GM18870 (cell line): ENCODE results near the gene FBP1.
"Not testable (repeated sequence)": the region's sequence is repeated elsewhere in the genome, so short reads cannot be mapped to it uniquely, and the experiment has no call there.

Experiments
- ATAC-seq: cut with Tn5 transposase; IDR thresholded peaks from one replicate; pipeline ENCODE4 v1.9.1; 2021; ENCODE audit warnings: moderate library complexity; ENCODE audit not compliant: unreplicated experiment

The FBP1 gene

GRCh38 chr9:94623253-94623652 is 16.1 kb downstream of the FBP1 start:
- no peak for ATAC-seq

DNA sequence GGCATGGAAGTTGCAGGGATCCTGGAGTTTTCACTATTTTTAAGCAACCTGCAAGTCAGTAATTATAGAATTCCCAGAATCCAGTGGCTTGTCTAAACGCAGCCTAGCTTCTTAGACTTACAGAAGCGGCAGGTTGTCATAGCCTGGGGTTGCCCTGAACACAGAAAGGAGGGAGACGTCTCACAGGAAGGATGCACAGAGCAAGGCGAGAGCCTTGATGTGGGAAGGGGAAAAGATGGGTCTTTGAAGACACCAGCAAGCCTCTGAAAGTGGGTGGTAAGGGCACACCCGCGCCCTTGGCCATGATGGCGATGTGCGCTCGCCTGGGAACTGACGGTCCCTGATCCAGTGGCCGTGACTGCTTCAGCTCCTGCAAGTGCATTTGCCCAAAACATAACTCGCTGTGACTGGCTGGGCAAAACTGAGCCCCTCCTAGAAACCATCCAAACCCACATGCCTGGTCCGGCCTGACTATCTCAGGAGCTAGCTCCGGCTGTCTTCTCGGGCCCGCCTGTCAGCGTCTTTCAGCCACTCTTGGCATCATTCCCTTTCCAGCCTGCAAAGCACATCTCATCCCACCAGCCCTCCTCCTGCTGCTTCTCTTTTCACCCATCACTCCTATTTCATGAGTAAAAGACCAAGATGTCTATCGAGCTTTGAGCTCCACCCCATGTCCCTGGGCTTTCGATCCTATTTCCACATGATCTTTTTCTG is 17.1 kb downstream of the FBP1 start:
- ATAC-seq = no peak

- ATAC-seq = no peak
These were observed 20.3 kb downstream of the FBP1 start for GRCh38 chr9:94619026-94619425.

GRCh38 chr9:94613003-94613402 is 26.3 kb downstream of the FBP1 start:
- ATAC-seq = no peak

DNA sequence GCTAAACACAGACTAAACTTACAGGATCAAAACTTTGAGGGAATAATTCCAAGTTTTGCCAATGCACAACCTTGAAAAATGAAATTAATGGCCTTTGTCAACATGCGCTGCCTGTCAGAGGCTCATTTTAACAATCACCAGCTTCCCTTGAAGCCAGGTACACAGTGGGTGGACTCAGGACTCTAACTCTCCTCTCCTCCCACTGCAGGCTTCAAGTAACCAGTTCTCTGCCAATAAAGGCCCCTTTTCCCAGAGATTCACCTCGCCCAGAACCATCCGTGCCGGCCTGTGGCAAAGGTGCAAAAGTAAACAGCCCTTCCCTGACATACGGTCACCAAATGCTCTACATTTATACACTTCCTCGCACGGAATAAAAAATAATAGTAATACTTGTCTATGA is 27.2 kb downstream of the FBP1 start:
- ATAC-seq = no peak

DNA sequence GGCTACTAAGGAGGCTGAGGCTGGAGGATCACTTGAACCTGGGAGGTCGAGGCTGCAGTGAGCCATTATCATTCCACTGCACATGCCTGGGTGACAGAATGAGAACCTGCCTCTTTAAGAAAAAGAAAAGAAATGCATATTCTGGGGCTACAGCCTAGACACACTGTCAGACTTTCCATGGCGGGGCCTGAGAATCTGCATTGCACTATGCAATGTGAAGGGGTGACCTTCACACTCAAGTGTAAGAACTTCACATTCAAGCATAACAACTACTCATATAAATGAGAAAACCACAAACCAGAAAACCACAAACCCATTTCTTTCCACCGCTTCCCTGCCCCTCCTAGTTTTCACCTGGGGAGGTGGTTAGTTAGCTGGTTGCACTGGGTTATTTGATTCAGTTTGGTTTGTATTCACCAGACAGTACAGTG is 27.7 kb downstream of the FBP1 start:
- ATAC-seq = no peak

DNA sequence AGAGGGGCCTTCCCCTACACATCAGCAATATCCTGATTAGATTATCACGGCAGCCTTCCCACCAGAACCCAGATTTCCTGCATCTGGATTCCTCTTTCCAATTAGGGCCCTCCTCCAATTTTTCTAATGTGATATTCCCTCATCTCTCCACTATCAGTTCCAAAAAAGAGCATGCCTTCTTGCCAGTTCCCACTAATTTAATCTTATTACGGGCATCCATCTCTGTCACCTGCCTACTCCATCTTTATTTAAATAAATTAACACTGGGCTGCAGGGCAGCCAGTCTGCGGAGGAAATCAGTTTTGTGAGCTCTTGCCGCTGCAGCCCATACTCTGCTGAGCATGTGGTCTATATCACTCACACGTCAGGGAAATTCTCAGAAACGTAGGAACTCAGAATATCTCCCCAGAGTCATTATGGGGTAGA is 29.1 kb downstream of the FBP1 start:
- ATAC-seq = no peak

- no peak for ATAC-seq
These were observed 32.0 kb downstream of the FBP1 start for GRCh38 chr9:94607423-94607691.

DNA sequence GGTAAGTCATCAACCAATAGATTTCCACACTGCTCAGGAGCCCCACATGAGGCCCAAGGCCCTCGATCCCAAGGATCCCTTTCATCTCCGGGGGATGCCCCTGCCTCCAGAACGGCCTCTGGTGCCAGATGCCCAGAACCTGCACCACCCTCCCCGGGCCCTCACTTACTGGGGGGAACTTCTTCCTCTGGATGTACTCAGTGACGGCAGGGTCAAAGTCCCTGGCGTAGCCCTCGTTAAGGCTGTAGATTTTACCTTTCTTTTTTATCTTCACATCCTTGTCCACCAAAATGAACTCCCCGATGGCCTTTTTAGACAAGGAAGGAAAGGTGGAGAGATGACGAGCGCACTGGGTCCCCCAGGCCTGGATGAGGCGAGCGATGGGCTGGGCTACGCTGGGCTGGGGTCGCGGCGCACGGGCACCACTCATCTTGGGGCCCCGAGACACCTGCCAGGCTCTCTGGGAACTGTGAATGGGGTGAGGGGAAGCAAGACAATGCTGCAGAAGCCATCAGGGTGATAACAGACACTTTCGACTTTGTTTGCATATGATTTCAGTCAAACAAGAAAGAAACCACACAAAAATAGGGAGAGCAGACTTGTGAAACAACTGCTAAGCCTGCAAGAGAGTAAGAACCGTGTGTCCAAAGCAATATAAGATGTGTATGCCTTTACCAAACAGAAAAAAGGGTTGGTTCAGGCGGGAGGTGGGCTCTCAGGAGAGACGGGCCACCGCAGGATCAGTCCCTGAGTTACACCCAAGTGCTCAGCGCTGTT is 32.5 kb downstream of the FBP1 start:
- ATAC-seq = no peak

DNA sequence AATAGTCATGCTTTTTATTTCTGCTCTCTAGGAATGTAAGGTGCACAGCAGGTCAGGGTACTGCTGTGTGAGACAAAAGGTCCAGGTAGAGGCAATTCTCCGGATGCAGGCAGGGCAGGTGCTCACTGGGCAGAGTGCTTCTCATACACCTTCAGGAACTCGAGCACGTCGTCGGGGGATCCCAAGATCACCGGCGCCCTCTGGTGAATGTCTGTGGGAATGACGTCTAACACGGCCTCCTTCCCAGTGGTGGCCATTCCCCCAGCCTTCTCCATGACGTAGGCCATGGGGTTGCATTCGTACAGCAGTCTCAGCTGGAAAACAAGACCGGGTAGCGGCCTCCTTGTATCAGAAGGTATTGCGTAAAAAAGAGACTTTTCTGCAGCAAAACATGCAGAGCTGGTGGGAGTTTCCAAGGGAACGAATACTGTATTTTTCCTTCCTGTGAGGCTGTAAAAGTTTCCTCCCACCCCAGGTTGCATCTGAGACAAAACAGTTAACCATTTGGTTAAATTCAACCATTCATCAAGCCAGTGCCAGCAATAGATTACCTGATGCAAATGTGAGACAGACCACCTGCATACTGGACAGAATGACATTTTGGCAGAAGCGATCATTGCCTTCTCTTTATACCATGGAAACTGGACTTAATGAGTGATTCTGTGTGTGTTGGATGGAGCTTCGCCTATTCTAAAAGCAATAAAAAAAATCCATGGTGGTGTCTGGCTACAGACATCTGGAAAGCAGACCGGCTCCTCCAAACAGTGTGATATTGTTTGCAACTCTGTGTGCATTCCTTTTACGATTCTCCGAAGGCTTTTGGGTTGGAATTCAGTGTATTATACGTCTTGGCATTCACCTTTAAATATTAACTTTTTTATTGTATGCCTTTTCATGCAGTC is 35.8 kb downstream of the FBP1 start:
- no peak for ATAC-seq

- no peak for ATAC-seq
These were observed 36.7 kb downstream of the FBP1 start for GRCh38 chr9:94602666-94603065.

DNA sequence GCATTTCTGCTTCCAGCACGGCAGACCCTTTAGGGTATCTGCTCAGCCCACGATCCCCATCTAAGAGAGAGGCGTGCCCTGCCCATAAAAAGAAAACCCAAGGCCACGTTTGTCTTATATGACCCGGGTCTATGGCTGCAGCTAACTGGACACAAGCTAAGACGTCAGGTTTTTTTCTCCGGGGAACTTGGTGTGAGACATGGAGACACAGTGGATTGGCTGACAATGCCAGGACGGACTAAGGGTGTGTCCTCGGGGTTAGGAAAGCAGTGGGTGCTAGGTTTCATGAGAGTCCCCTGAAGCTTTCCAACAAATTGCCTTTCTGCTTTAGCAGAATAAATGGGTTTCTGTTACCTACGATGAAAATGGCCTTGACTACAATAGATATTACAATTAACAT is 38.6 kb downstream of the FBP1 start:
- no peak for ATAC-seq

DNA sequence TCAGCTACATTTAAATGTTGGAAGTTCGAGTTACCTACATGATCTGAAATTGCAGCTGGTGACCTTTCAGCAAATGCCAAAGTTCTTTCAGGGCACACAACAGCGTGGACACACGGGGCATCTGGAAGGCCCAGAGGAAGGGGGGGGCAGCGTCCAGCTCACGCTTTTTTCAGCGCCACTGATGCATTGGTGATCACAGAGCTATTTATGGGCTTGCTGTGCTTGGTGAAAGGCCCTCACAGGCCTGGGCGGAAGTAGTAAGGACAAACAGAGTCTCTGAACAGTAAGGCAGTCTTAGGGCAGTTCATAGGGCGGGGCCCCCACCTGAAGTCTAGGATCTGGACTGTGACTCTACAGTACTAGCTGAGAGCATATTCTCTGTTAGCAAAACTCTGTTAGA is 39.1 kb downstream of the FBP1 start:
- ATAC-seq = no peak

GRCh38 chr9:94599102-94599501 is 40.2 kb downstream of the FBP1 start:
- no peak for ATAC-seq

DNA sequence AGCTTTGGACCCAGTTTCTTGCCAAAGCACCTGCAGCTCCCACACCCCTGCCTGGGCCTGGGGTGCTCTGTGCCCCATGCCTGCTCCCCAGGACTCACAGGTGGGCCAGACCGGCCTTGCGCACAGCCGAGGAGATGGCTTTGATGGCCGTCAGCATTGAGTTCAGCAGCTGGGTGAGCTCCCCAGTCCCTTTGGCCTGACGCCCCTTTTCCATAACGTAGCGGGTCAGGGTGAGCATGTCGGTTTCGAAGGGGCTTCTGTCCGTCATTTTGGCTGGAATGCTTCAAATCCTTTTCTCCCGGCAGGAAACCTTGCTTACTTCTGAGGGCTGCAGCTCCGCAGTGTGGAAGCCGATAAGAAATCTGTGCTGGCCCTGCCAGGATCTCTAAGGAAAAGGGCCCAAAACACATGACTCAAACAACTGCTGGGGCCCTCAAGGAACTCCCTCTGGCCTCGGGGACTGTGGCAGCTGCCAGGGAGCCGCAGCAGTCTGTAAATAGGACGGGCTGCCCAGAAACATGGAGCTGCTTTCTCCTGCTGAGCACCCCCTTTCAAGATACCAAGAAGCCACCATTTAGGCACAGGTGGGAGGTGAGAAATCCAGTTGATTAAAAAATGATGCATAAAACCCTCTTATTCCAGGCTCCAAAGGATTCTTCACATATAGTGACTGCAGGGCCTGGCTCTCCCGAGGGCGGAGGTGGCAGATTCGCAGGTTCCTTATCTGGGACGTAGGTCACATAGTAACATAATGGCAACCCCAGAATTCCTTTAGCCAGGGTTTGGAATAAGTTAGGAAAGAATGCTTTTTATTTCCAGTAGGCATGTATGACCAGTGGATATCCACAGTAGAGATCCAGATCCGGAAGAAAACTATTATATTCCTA is 45.6 kb downstream of the FBP1 start, which contains the start of gene FBP2:
FBP2 (minus strand) TSS at position 366 of the 887 bp plus-strand sequence; CDS start at position 268, 98 bp downstream.
- ATAC-seq = no peak

- ATAC-seq = not testable (repeated sequence)
These were observed 46.6 kb downstream of the FBP1 start for GRCh38 chr9:94592683-94593082.

DNA sequence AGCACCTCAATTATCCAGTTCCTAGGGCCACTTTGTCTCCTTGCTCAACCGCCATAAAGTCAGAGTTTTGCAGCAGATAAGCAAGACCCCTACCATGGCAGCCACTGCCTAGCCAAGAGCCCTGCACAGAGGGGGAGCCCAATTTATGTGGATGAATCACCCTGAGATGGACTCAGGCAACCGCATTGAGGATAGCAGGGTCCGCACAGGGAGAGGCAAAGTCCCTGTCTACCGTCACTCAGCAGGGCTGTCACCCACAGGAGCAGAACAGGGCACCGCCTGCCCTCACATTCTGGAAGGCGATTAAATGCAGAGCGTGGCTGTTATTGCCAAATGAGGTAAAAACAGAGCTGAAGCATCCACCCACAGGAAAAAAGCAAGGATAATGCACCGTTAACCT is 47.4 kb downstream of the FBP1 start:
- no peak for ATAC-seq

DNA sequence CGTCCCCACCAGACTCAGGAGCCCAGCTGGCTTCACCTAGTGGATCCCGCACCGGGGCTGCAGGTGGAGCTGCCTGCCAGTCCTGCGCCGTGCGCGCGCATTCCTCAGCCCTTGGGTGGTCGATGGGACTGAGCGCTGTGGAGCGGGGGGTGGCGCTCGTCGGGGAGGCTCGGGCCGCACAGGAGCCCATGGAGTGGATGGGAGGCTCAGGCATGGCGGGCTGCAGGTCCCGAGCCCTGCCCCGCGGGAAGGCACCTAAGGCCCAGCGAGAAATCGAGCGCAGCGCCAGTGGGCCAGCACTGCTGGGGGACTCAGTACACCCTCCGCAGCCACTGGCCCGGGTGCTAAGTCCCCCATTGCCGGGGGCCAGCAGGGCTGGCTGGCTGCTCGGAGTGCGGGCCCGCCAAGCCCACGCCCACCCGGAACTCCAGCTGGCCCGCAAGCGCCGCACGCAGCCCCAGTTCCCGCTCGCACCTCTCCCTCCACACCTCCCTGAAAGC is 48.2 kb downstream of the FBP1 start:
- not testable (repeated sequence) for ATAC-seq

GRCh38 chr9:94588681-94589080 is 50.6 kb downstream of the FBP1 start:
- no peak for ATAC-seq

DNA sequence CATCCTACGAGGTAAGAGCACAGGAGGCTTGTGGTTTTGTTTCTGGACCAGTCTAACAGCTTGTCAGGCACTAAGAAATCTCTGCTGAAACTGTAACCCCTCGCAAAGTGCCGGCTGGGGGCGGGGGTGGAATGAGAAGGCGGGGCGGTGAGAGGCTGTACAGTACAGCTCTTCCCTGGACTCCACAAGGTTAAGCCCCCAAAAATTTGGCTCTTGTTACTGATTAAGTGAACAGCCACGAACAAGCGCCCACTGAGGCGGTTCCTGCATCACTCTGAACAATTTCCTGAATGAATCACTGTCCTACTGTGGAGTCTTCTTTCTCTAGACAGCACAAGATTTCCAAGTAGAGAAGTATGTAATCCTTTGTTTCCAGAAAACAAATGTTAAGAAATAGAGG is 52.5 kb downstream of the FBP1 start:
- ATAC-seq = no peak
